ENCODE measurements around the gene ZNF19. TPM values are rescaled to one million over a fixed set of nuclear protein-coding genes. Genes with fewer than 3 reads are reported as not detected.
"Not testable (repeated sequence)": the region's sequence is repeated elsewhere in the genome, so short reads cannot be mapped to it uniquely, and the experiment has no call there.

Gene ZNF19
- total RNA-seq, 2 experiments from 2014 or later, result 1.8 to 2.9 TPM

DNA sequence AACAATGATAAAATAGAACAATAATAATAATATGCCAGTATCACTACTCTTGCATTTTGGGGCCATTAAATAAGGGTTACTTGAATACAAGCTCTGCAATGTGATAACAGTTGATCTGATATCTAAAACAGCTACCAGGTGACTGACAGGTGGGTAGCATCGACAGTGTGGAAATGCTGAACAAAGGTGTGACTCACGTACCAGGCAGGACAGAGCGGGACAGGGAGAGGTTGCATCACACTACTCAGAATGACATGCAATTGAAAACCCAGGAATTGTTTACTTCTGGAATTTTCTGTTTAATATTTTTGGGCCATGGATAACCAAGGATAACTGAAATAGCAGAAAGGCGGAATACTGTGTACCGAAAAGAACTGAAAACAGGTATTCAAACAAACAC lies 15.8 kb upstream of the ZNF19 start:
- Mint-ChIP-seq H3K9me3 (ENCODE audit: low read depth) (no peaks in the 10 kb centered on the region), H3K4me3 (no peak overlapping the region), H3K36me3 (no peaks in the 10 kb centered on the region), H3K4me1 (no peaks in the 10 kb centered on the region), H3K27me3 (peaks cover 7% of the 10 kb centered on the region), H3K27ac (no peak overlapping the region)
- no peak for ATAC-seq
- no peak for DNase-seq
- CTCF ChIA-PET, result no interaction called here

DNA sequence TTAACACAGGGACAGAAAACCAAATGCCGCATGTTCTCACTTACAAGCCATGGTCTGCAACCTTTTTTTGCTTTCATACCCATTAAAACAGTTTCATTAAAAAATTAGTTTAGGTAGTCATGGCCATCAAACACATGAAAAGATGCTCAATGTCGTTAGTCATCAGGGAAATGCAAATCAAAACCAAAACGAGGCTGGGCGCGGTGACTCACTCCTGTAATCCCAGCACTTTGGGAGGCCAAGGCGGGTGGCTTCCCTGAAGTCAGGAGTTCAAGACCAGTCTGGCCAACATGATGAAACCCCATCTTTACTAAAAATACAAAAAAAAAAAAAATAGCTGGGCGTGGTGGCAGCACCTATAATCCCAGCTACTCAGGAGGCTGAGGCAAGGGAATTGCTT lies 14.9 kb upstream of the ZNF19 start:
- H3K4me3 Mint-ChIP-seq; H3K36me3 Mint-ChIP-seq; H3K27me3 Mint-ChIP-seq; H3K27ac Mint-ChIP-seq; CTCF ChIA-PET; H3K4me1 Mint-ChIP-seq; ATAC-seq; DNase-seq; H3K9me3 Mint-ChIP-seq (ENCODE audit: low read depth): not testable (repeated sequence)

DNA sequence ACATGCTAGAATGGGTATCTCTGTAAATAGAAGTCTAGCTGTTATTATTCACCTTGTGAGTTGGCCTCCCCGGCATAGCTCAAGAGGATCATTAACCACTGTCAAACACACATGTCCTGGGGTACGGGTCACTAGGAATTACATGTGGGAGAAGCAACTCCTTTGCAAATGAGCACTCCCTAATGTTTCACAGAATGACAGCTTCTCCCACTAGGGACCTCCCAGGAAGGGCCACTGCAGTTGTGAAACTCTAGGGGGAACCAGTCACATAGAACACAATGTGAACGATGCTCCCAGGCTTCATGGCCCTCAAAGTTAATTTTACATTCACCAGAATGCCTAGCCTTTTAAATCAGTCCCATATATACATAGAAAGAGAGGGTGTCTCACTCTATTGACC lies 12.4 kb upstream of the ZNF19 start:
- no peaks in the 10 kb centered on the region for H3K27me3 Mint-ChIP-seq

DNA sequence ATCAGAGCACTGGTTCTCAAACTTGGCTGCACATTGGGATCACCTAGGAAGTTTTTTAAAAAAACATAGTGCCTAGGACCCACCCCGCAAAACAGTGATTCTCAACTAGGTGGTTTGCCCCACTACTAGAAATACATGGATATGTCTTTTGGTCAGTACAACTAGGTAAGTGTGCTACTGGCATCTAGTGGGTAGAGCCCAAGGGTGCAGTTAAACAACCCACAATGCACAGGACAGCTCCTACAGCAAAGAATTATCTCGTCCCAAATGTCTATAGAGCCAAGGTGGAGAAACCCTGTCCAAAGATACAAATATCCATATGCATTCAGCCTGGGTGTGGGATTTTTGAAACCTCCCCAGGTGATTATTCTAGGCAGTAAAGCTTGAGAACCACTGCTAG lies 11.8 kb upstream of the ZNF19 start:
- ATAC-seq, result no peak

More for the DNA sequence above, 12.4 kb upstream of the ZNF19 start:
- Mint-ChIP-seq H3K4me1 (no peaks in the 10 kb centered on the region), H3K4me3 (no peak overlapping the region), H3K36me3 (no peaks in the 10 kb centered on the region), H3K27ac (no peak overlapping the region), H3K9me3 (ENCODE audit: low read depth) (no peaks in the 10 kb centered on the region)
- DNase-seq (no peak), ATAC-seq (no peak)
- CTCF ChIA-PET, result interaction anchor here (1.1 to 6.7 kb wide), 4 partner anchors 10 to 109 kb away, joined by 3 to 80 read pairs (median 10); partner anchors contain the start of gene ZNF19

DNA sequence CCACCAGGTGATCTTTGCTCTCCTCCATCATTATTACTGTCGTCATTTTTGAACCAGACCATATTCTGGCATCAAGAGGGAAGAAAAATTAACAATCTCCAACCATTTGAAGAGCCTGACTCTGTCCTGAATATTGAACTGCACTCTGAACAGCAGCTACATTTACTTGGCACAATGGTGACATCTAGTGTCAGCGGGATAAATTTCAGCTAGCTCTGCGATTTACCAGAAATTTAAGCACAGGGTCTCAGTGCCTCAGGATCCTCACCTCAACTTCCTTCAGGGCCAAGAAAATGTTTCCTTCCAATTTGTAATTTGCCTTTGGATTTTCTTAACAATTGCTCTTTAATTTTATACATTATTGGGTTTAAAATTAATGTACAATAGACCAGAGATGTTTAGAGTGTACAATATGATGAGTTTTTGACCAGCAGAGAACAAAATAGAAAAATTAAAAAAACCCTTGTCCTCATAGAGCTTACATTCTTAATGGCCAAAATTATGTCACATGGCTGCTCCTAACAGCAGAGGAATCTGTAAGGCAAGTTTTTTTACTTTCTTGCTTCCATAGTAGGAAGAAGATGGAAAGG lies 10.7 kb upstream of the ZNF19 start:
- no peaks in the 10 kb centered on the region for H3K27me3 Mint-ChIP-seq
- peak; percentile 61 for DNase-seq
- H3K4me3 Mint-ChIP-seq, result no peak overlapping the region
- CTCF ChIA-PET, result interaction anchor here (0.8 to 6.7 kb wide), 22 partner anchors 8 to 135 kb away, joined by 3 to 80 read pairs (median 5); partner anchors contain the start of genes ZNF19 and ZNF23
- no peak overlapping the region for H3K27ac Mint-ChIP-seq
- peak; percentile 65 for ATAC-seq
- H3K9me3 Mint-ChIP-seq (ENCODE audit: low read depth), result no peaks in the 10 kb centered on the region
- no peaks in the 10 kb centered on the region for H3K36me3 Mint-ChIP-seq
- H3K4me1 Mint-ChIP-seq, result no peaks in the 10 kb centered on the region

More for the DNA sequence above, 11.8 kb upstream of the ZNF19 start:
- H3K9me3 Mint-ChIP-seq (ENCODE audit: low read depth), result no peaks in the 10 kb centered on the region
- CTCF ChIA-PET, result interaction anchor here (1.1 to 6.7 kb wide), 6 partner anchors 9 to 110 kb away, joined by 3 to 80 read pairs (median 10); partner anchors contain the start of genes ZNF19 and ZNF23
- H3K4me1 Mint-ChIP-seq, result no peaks in the 10 kb centered on the region
- no peak overlapping the region for H3K4me3 Mint-ChIP-seq
- no peaks in the 10 kb centered on the region for H3K36me3 Mint-ChIP-seq
- H3K27ac Mint-ChIP-seq, result no peak overlapping the region
- DNase-seq, result no peak
- no peaks in the 10 kb centered on the region for H3K27me3 Mint-ChIP-seq

DNA sequence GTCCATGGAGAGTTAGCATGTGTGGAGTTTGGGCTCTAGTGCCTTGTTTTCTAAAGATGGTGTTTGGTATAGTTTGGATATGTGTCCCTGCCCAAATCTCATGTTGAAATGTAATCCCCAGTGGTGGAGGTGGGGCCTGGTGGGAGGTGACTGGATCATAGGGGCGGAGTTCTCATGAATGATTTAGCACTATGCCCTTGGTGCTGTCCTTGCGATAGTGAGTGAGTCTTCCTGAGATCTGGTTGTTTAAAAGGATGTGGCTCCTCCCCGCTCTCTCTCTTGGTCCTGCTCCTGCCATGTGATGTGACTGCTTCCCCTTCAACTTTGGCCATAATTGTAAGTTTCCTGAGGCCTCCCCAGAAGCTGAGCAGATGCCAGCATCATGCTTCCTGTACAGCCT lies 8.9 kb upstream of the ZNF19 start:
- DNase-seq (no peak), ATAC-seq (no peak)
- H3K4me1 Mint-ChIP-seq, result no peaks in the 10 kb centered on the region
- H3K27ac Mint-ChIP-seq, result no peak overlapping the region
- no peak overlapping the region for H3K4me3 Mint-ChIP-seq
- H3K36me3 Mint-ChIP-seq, result no peaks in the 10 kb centered on the region
- CTCF ChIA-PET, result interaction anchor here (0.7 to 6.7 kb wide), 5 partner anchors 11 to 113 kb away, joined by 3 to 80 read pairs (median 3); no protein-coding TSS in a partner anchor
- H3K27me3 Mint-ChIP-seq, result no peaks in the 10 kb centered on the region
- H3K9me3 Mint-ChIP-seq (ENCODE audit: low read depth), result no peaks in the 10 kb centered on the region

DNA sequence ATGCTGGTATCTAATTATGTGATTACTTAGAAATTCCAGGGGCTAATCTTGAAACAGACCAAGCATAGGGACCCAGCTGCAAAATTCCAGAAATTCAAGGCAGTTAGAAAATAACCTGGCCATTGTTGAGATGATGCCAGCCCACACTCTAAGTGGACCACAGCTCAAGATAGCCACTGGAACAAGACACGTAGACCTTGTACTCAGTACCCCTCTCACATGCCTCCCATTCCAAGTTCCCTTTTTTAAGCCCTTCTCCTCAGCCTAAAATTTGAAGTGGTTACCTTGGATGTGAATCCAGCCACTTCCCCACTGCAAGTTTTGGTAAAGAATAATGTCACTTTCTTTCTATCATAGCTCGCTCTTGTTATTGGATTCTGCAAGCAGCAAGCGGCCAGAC lies 4.1 kb upstream of the ZNF19 start:
- no peak overlapping the region for H3K4me3 Mint-ChIP-seq
- no peak for ATAC-seq
- H3K4me1 Mint-ChIP-seq, result peaks cover 2% of the 10 kb centered on the region
- no peak overlapping the region for H3K27ac Mint-ChIP-seq
- CTCF ChIA-PET, result interaction anchor here (1.5 kb wide), 1 partner anchor 81 kb away, joined by 4 read pairs; no protein-coding TSS in a partner anchor
- no peaks in the 10 kb centered on the region for H3K9me3 Mint-ChIP-seq (ENCODE audit: low read depth)
- H3K27me3 Mint-ChIP-seq, result peaks cover 6% of the 10 kb centered on the region
- DNase-seq, result no peak
- H3K36me3 Mint-ChIP-seq, result no peaks in the 10 kb centered on the region

DNA sequence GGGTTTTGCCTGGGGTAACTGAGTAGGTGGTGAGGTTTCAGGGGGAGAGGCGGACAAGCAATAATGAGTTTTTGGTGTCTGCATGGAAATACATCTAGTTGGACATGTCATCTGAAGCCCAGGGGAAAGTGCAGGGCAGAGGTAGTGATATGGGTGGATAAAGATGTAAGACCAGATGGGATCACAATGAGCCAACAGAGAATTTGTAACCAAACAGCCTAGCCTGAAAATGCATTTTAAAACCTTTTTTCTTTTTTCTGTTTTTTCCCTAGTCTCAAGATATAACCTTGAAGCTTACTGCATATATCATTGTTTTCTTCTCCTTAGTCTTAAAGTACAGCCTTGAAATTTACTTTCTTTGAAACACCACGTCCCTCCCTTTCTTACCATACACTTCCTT lies 3.7 kb upstream of the ZNF19 start:
- ATAC-seq (no peak), DNase-seq (no peak)
- Mint-ChIP-seq H3K36me3 (no peaks in the 10 kb centered on the region), H3K27me3 (peaks cover 6% of the 10 kb centered on the region), H3K9me3 (ENCODE audit: low read depth) (no peaks in the 10 kb centered on the region), H3K4me3 (no peak overlapping the region), H3K4me1 (peaks cover 2% of the 10 kb centered on the region), H3K27ac (no peak overlapping the region)
- CTCF ChIA-PET, result interaction anchor here (1.5 kb wide), 1 partner anchor 80 kb away, joined by 4 read pairs; no protein-coding TSS in a partner anchor

DNA sequence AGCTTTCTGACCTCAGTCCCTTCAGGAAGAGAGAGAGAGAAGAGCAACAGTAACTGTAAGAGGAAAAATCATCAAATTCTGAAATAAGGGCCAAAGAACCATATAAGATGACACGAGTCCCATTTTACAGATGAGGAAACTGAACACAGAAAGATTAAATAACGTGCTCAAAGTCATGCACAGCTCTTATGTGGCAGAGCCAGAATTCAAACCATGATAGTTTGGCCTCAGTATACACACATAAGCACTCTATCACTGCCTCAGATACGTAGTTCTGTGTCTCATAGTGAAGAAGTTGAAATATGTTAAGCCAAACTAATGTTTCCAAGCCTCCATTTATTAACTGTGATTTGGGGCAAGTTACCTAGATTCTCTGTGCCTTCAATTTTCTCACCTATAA lies 1.9 kb upstream of the ZNF19 start:
- no peak for ATAC-seq

DNA sequence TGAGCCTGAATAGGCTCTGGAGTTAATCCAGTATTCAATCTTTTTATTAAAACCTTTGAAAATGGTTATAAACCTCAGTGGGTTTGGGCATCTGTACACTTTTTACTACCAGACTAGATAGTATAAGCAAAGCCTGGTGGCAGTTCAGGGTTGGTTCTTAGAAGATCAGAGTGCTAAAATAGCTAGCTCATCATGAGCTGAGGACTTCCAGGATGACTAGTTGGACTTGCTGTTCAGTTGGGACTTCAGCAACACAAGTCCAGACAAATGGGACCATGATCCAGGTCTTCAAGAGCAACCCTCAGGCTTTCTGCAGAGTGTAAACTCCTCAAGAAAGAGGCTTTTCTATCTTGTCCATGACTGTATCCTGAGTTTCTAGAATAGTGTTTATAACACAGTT lies 1.2 kb upstream of the ZNF19 start:
- CTCF ChIA-PET, result interaction anchor here (1.3 to 2.3 kb wide), 2 partner anchors 10 to 35 kb away, joined by 3 to 14 read pairs; no protein-coding TSS in a partner anchor
- H3K27me3 Mint-ChIP-seq, result peaks cover 6% of the 10 kb centered on the region
- no peak for DNase-seq
- ATAC-seq, result no peak
- no peak overlapping the region for H3K27ac Mint-ChIP-seq
- H3K9me3 Mint-ChIP-seq (ENCODE audit: low read depth), result no peaks in the 10 kb centered on the region
- no peaks in the 10 kb centered on the region for H3K36me3 Mint-ChIP-seq
- peaks cover 2% of the 10 kb centered on the region for H3K4me1 Mint-ChIP-seq
- no peak overlapping the region for H3K4me3 Mint-ChIP-seq

More for the DNA sequence above, 1.9 kb upstream of the ZNF19 start:
- peaks cover 2% of the 10 kb centered on the region for H3K4me1 Mint-ChIP-seq
- H3K4me3 Mint-ChIP-seq, result no peak overlapping the region
- H3K36me3 Mint-ChIP-seq, result no peaks in the 10 kb centered on the region
- peaks cover 6% of the 10 kb centered on the region for H3K27me3 Mint-ChIP-seq
- DNase-seq, result no peak
- no peak overlapping the region for H3K27ac Mint-ChIP-seq
- H3K9me3 Mint-ChIP-seq (ENCODE audit: low read depth), result no peaks in the 10 kb centered on the region
- CTCF ChIA-PET, result interaction anchor here (2.3 kb wide), 1 partner anchor 9 kb away, joined by 14 read pairs; no protein-coding TSS in a partner anchor

DNA sequence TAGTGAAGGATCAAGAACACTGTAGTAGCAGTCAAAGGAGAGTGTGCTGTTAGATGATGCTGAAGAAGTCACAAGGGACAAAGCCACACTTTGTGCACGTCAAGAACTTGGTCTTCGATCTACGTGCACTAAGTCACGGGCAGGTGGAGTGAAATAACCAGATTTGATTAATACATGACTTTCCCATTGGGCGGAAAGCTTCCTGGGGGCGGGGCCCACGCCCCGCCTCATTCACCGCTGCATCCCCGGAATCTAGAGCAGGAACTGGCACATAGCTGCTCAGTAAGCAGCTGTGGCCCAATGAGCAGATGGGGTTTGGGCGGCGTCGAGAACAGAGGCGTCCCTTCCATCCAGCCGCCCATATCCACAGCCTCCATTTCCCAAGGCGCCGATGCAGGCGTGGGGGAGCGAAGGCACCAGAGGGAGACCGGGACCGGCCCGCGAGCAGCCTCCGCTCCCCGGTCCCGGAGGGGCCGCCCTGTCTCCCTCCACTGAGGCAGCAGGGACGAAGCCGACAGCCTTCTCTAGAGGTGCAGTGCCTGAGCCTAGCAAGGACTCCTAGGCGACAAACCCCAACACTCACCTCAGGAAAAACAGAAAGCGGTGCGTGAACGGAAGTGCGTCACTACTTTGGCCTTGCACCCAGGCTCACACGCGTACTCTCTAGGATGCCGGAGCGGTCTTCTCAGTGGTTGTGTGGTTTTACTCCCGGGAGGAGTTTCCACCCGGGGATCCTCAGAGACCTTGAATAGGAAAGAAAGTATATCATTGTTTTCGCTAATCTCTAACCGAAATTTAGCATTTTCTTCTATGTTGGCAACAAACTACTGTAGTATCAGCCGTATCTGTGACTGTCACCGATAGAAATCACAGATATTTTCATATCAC lies 4.9 kb downstream of the ZNF19 start:
- Mint-ChIP-seq H3K27ac (peak overlapping the region; percentile 77), H3K9me3 (ENCODE audit: low read depth) (no peaks in the 10 kb centered on the region), H3K4me1 (peaks cover 21% of the 10 kb centered on the region), H3K27me3 (no peaks in the 10 kb centered on the region), H3K36me3 (no peaks in the 10 kb centered on the region), H3K4me3 (peak overlapping the region; percentile 83)
- CTCF ChIA-PET, result interaction anchor here (0.8 to 1.9 kb wide), 6 partner anchors 16 to 127 kb away, joined by 3 to 4 read pairs (median 3); partner anchors contain the start of gene ZNF23
- peak; percentile 89 for DNase-seq
- ATAC-seq, result peak; percentile 92

DNA sequence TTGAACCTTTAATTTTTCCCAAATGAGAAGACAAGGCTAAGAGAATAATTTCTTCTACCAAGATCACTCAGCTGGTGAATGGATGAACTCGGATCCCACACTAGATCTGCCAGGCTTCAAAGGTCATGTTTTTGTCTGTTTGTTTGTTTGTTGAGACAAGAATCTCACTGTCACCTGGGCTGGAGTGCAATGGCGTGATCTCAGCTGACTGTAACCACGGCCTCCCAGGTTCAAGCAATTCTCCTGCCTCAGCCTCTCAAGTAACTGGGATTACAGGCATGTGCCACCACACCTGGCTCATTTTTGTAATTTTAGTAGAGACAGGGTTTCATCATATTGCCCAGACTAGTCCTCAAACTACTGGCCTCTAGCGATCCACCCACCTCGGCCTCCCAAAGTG lies 6.6 kb downstream of the ZNF19 start:
- H3K4me3 Mint-ChIP-seq, result no peak overlapping the region
- no peak overlapping the region for H3K27ac Mint-ChIP-seq
- no peaks in the 10 kb centered on the region for H3K27me3 Mint-ChIP-seq
- no peak for ATAC-seq
- CTCF ChIA-PET, result interaction anchor here (1.5 to 1.9 kb wide), 2 partner anchors 18 to 128 kb away, joined by 3 to 4 read pairs; no protein-coding TSS in a partner anchor
- H3K9me3 Mint-ChIP-seq (ENCODE audit: low read depth), result no peaks in the 10 kb centered on the region
- H3K4me1 Mint-ChIP-seq, result peaks cover 21% of the 10 kb centered on the region
- no peak for DNase-seq
- H3K36me3 Mint-ChIP-seq, result no peaks in the 10 kb centered on the region

DNA sequence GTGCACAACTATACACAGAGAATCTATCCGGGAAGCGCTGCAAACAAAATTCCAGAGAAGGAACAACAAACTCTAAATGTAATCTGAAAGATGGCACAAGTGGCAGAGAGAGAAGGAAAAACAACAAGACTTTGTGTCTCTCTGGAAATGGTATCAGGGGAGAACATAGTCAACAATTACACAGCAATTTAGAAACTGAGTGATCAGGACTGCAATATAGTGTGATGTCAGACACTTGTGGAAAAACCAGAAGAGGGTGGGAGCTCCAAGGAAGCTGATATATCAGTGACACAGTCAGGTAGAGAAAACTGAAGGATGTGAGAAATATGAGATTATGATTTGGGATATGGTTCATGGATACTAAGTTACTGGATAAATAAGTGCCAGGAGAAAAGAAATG lies 8.2 kb downstream of the ZNF19 start:
- ATAC-seq (no peak), DNase-seq (no peak)
- H3K9me3 Mint-ChIP-seq (ENCODE audit: low read depth), result no peaks in the 10 kb centered on the region
- peaks cover 22% of the 10 kb centered on the region for H3K4me1 Mint-ChIP-seq
- no peaks in the 10 kb centered on the region for H3K27me3 Mint-ChIP-seq
- CTCF ChIA-PET, result no interaction called here
- H3K36me3 Mint-ChIP-seq, result peaks cover 2% of the 10 kb centered on the region
- H3K4me3 Mint-ChIP-seq, result no peak overlapping the region
- no peak overlapping the region for H3K27ac Mint-ChIP-seq

Data from activated CD8-positive, alpha-beta memory T cell treated with anti-CD3 and anti-CD28 coated beads, Interleukin-2, amount 10 ng/mL, durations not matched to agents 7 days and 5 days (primary cell).